Measurements from ENCODE around the gene ZDBF2. TPM values are rescaled to one million over a fixed set of nuclear protein-coding genes. Genes with fewer than 3 reads are reported as not detected.
"Not testable (repeated sequence)": the region's sequence is repeated elsewhere in the genome, so short reads cannot be mapped to it uniquely, and the experiment has no call there.

The ZDBF2 gene
- total RNA-seq, 1 donor from 2014 or later, result 8.7 TPM

- no peak for DNase-seq (ENCODE audit: low spot score)
These were observed 14.9 kb upstream of the ZDBF2 start for GRCh38 chr2:206259376-206260187.

GRCh38 chr2:206260188-206261012 is 14.1 kb upstream of the ZDBF2 start:
- no peak for DNase-seq (ENCODE audit: low spot score)

GRCh38 chr2:206263959-206264603 is 10.4 kb upstream of the ZDBF2 start:
- DNase-seq (ENCODE audit: low spot score), result no peak

GRCh38 chr2:206266130-206267125 is 8.0 kb upstream of the ZDBF2 start:
- DNase-seq (ENCODE audit: low spot score), result no peak

GRCh38 chr2:206267567-206267966 is 6.9 kb upstream of the ZDBF2 start:
- DNase-seq (ENCODE audit: low spot score), result no peak

- no peak for DNase-seq (ENCODE audit: low spot score)
These were observed 3.4 kb upstream of the ZDBF2 start for GRCh38 chr2:206271065-206271464.

GRCh38 chr2:206273905-206274304 is 558 bp upstream of the ZDBF2 start:
- no peak for DNase-seq (ENCODE audit: low spot score)

GRCh38 chr2:206275312-206276055 is 1.0 kb downstream of the ZDBF2 start:
- DNase-seq (ENCODE audit: low spot score), result no peak

GRCh38 chr2:206276169-206276942 is 1.9 kb downstream of the ZDBF2 start:
- DNase-seq (ENCODE audit: low spot score), result no peak

- no peak for DNase-seq (ENCODE audit: low spot score)
These were observed 3.0 kb downstream of the ZDBF2 start for GRCh38 chr2:206277503-206277902.

- DNase-seq (ENCODE audit: low spot score), result no peak
These were observed 8.3 kb downstream of the ZDBF2 start for GRCh38 chr2:206282746-206283145.

- no peak for DNase-seq (ENCODE audit: low spot score)
These were observed 12.7 kb downstream of the ZDBF2 start for GRCh38 chr2:206287197-206287596.

- DNase-seq (ENCODE audit: low spot score), result no peak
These were observed 14.9 kb downstream of the ZDBF2 start for GRCh38 chr2:206289391-206289790.

- no peak for DNase-seq (ENCODE audit: low spot score)
These were observed 21.7 kb downstream of the ZDBF2 start for GRCh38 chr2:206296128-206296527.

GRCh38 chr2:206299608-206300007 is 25.1 kb downstream of the ZDBF2 start:
- DNase-seq (ENCODE audit: low spot score), result not testable (repeated sequence)

- DNase-seq (ENCODE audit: low spot score), result no peak
These were observed 31.2 kb downstream of the ZDBF2 start for GRCh38 chr2:206305523-206306245.

GRCh38 chr2:206311026-206311425 is 36.6 kb downstream of the ZDBF2 start:
- DNase-seq (ENCODE audit: low spot score), result no peak

GRCh38 chr2:206316141-206316540 is 41.7 kb downstream of the ZDBF2 start:
- DNase-seq (ENCODE audit: low spot score), result no peak

GRCh38 chr2:206323033-206323432 is 48.6 kb downstream of the ZDBF2 start:
- no peak for DNase-seq (ENCODE audit: low spot score)

All from mucosa of gallbladder (tissue), 1 donor.